OCI-LY3 (cell line): ENCODE measurements around the gene EFNB2.

Experiments used
- H2AFZ ChIP-seq: fragments of 200-600, 300-600 bp; shearing (Covaris generic); 2 replicates; pipeline ENCODE4 v1.6.0; 2014; ENCODE audit warnings: antibody characterized with exemption, low read depth, low read length
- H3K27ac ChIP-seq: fragments of 200-600, 300-600 bp; sonication (generic); 2 replicates; pipeline ENCODE4 v1.5.1; 2014; ENCODE audit warnings: mild to moderate bottlenecking, low read length, moderate library complexity, mixed read lengths
- H3K27me3 ChIP-seq: fragments of 200-600, 300-600 bp; sonication (generic); 2 replicates; pipeline ENCODE4 v1.6.1; 2014; ENCODE audit warnings: low read depth, low read length, mixed read lengths
- H3K36me3 ChIP-seq: fragments of 200-600, 300-600 bp; sonication (generic); replicated peaks from 2 replicates; pipeline ENCODE3; 2014; ENCODE audit warnings: low read depth, low read length, mixed read lengths
- H3K4me1 ChIP-seq: fragments of 300-600, 200-600 bp; sonication (generic); 2 replicates; pipeline ENCODE4 v1.6.1; 2014; ENCODE audit warnings: low read length, mixed read lengths
- H3K4me2 ChIP-seq: fragments of 200-600, 300-600 bp; sonication (generic); 2 replicates; pipeline ENCODE4 v1.6.1; 2014; ENCODE audit warnings: low read length, mixed read lengths
- H3K4me3 ChIP-seq: fragments of 300-600, 200-600 bp; sonication (generic); 2 replicates; pipeline ENCODE4 v1.5.1; 2014; ENCODE audit warnings: antibody characterized with exemption, mild to moderate bottlenecking, low read length, moderate library complexity
- H3K79me2 ChIP-seq: fragments of 300-600, 200-600 bp; shearing (Covaris generic); 2 replicates; pipeline ENCODE4 v1.6.1; 2014; ENCODE audit warnings: mild to moderate bottlenecking, low read length, mixed read lengths
- H3K9ac ChIP-seq: fragments of 300-600, 200-600 bp; shearing (Covaris generic); 2 replicates; pipeline ENCODE4 v1.6.0; 2014; ENCODE audit warnings: mild to moderate bottlenecking, low read length, moderate library complexity
- H3K9me3 ChIP-seq: fragments of 200-600, 300-600 bp; shearing (Covaris generic); 2 replicates; pipeline ENCODE4 v1.6.1; 2014; ENCODE audit warnings: low read length, mixed read lengths; ENCODE audit not compliant: insufficient read depth
- H4K20me1 ChIP-seq: fragments of 200-600, 300-600 bp; sonication (generic); 2 replicates; pipeline ENCODE4 v1.6.1; 2016; ENCODE audit warnings: low read length, mixed read lengths; ENCODE audit not compliant: insufficient read depth
- CTCF ChIP-seq: fragments of 200-600, 300-600 bp; sonication (generic); IDR thresholded peaks from 2 replicates; pipeline ENCODE4 v1.5.1; 2014; ENCODE audit warnings: antibody characterized with exemption, low read length, low read depth
- EZH2phosphoT487 ChIP-seq: fragments of 200-600 bp; shearing (Covaris generic); IDR thresholded peaks from 2 replicates; pipeline ENCODE4 v1.6.1; 2018; ENCODE audit warnings: antibody characterized with exemption, mixed run types, low read depth

Gene EFNB2

GRCh38 chr13:106526738-106527444 lies 8.6 kb downstream of the EFNB2 start:
- Histone ChIP-seq H3K27me3 (no peaks in the 10 kb centered on the region), H3K4me3 (no peak overlapping the region), H3K4me2 (no peak overlapping the region), H3K27ac (no peak overlapping the region), H3K36me3 (no peaks in the 10 kb centered on the region), H3K4me1 (no peaks in the 10 kb centered on the region), H3K9me3 (no peaks in the 10 kb centered on the region), H4K20me1 (no peaks in the 10 kb centered on the region), H3K9ac (no peak overlapping the region), H2AFZ (no peak overlapping the region), H3K79me2 (no peaks in the 10 kb centered on the region)
- TF ChIP-seq CTCF (no peak), EZH2phosphoT487 (no peak)

GRCh38 chr13:106525865-106526264 lies 9.6 kb downstream of the EFNB2 start:
- no peaks in the 10 kb centered on the region for H4K20me1 ChIP-seq
- no peak overlapping the region for H3K4me3 ChIP-seq
- TF ChIP-seq CTCF (no peak), EZH2phosphoT487 (no peak)
- no peaks in the 10 kb centered on the region for H3K4me1 ChIP-seq
- no peaks in the 10 kb centered on the region for H3K9me3 ChIP-seq
- H3K79me2 ChIP-seq = no peaks in the 10 kb centered on the region
- H3K9ac ChIP-seq = no peak overlapping the region
- H2AFZ ChIP-seq = no peak overlapping the region
- H3K27me3 ChIP-seq = no peaks in the 10 kb centered on the region
- H3K36me3 ChIP-seq = no peaks in the 10 kb centered on the region
- H3K27ac ChIP-seq = no peak overlapping the region
- H3K4me2 ChIP-seq = no peak overlapping the region

- no peak overlapping the region for H3K27ac ChIP-seq
- no peak overlapping the region for H3K4me2 ChIP-seq
- H3K4me3 ChIP-seq = no peak overlapping the region
- no peak for TF ChIP-seq EZH2phosphoT487
- TF ChIP-seq CTCF = no peak
- no peak overlapping the region for H3K9ac ChIP-seq
- H3K9me3 ChIP-seq = no peaks in the 10 kb centered on the region
- H3K79me2 ChIP-seq = no peaks in the 10 kb centered on the region
- no peaks in the 10 kb centered on the region for H3K36me3 ChIP-seq
- no peaks in the 10 kb centered on the region for H3K27me3 ChIP-seq
- no peaks in the 10 kb centered on the region for H4K20me1 ChIP-seq
- no peaks in the 10 kb centered on the region for H3K4me1 ChIP-seq
- H2AFZ ChIP-seq = no peak overlapping the region
Measured at GRCh38 chr13:106524108-106524507, 11.4 kb downstream of the EFNB2 start.

GRCh38 chr13:106523576-106523975 lies 11.9 kb downstream of the EFNB2 start:
- no peak overlapping the region for H3K4me3 ChIP-seq
- H3K27ac ChIP-seq = no peak overlapping the region
- H2AFZ ChIP-seq = no peak overlapping the region
- H3K9me3 ChIP-seq = no peaks in the 10 kb centered on the region
- H3K27me3 ChIP-seq = no peaks in the 10 kb centered on the region
- H3K9ac ChIP-seq = no peak overlapping the region
- H3K79me2 ChIP-seq = no peaks in the 10 kb centered on the region
- H3K4me1 ChIP-seq = no peaks in the 10 kb centered on the region
- H4K20me1 ChIP-seq = no peaks in the 10 kb centered on the region
- H3K4me2 ChIP-seq = no peak overlapping the region
- TF ChIP-seq EZH2phosphoT487 (no peak), CTCF (no peak)
- H3K36me3 ChIP-seq = no peaks in the 10 kb centered on the region
